Amygdala (tissue), 56 donors: ENCODE data around the gene PPP1R13L.
"Not testable (repeated sequence)": the region's sequence is repeated elsewhere in the genome, so short reads cannot be mapped to it uniquely, and the experiment has no call there.

Experiments used
- DNase-seq, 56 donors: peaks; one replicate each; lab custom pipeline; 2025; lab: John Stamatoyannopoulos, UW

The PPP1R13L gene

DNA sequence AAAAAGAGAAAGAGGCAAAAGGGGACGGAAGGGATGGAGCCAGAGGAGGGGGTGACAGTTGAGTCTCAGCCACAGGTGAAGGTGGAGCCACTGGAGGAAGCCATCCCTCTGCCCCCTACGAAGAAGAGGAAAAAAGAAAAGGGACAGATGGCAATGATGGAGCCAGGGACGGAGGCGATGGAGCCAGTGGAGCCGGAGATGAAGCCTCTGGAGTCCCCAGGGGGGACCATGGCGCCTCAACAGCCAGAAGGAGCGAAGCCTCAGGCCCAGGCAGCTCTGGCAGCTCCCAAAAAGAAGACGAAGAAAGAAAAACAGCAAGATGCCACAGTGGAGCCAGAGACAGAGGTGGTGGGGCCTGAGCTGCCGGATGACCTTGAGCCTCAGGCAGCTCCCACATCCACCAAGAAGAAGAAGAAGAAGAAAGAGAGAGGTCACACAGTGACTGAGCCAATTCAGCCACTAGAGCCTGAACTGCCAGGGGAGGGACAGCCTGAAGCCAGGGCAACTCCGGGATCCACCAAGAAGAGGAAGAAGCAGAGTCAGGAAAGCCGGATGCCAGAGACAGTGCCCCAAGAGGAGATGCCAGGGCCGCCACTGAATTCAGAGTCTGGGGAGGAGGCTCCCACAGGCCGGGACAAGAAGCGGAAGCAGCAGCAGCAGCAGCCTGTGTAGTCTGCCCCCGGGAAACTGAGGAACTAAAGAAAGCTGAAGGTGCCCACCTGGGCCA is 4.1 kb upstream of the PPP1R13L start:
- peak in 1 of 56 donors; percentile 2 for DNase-seq

DNA sequence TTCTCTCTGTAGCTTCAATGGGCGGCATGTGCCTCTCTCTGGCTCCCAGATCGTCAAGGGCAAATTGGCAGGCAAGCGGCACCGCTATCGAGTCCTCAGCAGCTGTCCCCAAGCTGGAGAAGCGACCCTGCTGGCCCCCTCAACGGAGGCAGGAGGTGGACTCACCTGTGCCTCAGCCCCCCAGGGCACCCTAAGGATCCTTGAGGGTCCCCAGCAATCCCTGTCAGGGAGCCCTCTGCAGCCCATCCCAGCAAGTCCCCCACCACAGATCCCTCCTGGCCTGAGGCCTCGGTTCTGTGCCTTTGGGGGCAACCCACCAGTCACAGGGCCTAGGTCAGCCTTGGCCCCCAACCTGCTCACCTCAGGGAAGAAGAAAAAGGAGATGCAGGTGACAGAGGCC is 3.3 kb upstream of the PPP1R13L start:
- DNase-seq: no peak

DNA sequence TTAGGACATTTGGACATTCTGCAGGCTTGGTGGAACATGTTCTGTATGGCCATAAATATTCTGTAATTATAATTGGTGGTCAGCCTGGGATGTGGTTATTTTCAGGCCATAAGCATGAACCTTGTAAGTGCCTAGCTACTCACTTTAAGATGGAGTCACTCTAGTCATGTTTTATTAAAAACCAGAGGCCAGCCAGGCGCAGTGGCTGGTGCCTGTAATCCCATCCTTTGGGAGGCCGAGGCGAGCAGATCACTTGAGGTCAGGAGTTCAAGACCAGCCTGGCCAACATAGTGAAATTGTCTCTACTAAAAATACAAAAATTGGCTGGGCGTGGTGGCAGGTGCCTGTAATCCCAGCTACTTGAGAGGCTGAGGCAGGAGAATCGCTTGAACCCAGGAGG is 2.7 kb upstream of the PPP1R13L start:
- DNase-seq: not testable (repeated sequence)

DNA sequence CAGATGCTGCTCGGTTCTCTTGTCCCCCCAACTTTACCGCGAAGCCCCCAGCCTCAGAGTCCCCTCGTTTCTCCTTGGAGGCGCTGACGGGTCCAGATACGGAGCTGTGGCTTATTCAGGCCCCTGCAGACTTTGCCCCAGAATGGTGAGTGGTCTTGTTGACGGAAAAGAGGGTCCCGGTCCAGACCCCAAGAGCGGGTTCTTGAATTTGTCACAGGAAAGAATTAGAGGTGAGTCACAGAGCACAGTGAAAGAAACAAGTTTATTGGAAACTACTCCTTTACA is 2.2 kb upstream of the PPP1R13L start:
- no peak for DNase-seq

DNA sequence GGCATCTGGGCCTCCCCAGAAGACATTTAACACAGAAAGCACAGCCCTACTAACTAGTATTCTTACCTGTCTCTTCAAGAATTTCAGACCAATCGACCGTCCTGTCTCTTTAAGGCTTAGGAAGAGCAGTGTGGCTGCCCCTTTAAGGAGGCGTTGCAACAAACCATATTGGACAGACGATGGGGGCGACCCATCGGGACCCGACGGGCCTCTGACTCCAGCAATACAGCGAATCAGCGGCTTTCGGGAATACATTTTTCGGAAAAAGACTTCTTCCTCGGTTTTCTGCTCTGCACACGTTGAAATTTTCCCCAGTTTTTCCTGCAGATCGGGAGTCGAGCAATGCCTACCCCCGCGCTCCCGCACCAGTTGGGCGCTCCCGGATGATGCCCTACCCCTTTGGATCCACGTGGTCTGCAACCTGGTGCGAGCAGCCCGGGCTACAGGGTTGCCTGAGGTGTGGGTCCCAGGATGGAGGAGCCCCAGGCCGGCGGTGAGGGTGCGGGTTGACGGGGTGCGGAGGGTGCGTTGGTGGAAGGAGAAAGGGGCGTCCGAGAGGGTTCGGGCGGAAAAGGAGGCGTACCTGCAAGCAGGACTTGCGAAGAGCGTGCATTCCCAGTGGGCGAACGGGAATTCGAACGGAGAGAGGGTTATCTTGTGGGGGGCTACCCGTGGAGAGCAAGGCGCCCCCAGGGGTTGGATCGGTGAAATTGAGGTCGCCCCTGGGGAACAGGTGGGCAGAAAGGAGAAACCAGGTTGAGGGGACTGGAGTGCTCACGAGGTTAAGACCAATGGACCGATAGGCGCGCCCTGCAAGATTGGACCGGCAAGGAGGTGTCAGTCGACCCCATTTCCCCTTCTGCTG is 1.6 kb upstream of the PPP1R13L start, which contains the start of gene POLR1G:
POLR1G (plus strand) TSS at position 419 of the 865 bp plus-strand sequence; CDS start at position 472, 53 bp downstream.
- peak; percentile 37 to 93 (median 82) for DNase-seq

DNA sequence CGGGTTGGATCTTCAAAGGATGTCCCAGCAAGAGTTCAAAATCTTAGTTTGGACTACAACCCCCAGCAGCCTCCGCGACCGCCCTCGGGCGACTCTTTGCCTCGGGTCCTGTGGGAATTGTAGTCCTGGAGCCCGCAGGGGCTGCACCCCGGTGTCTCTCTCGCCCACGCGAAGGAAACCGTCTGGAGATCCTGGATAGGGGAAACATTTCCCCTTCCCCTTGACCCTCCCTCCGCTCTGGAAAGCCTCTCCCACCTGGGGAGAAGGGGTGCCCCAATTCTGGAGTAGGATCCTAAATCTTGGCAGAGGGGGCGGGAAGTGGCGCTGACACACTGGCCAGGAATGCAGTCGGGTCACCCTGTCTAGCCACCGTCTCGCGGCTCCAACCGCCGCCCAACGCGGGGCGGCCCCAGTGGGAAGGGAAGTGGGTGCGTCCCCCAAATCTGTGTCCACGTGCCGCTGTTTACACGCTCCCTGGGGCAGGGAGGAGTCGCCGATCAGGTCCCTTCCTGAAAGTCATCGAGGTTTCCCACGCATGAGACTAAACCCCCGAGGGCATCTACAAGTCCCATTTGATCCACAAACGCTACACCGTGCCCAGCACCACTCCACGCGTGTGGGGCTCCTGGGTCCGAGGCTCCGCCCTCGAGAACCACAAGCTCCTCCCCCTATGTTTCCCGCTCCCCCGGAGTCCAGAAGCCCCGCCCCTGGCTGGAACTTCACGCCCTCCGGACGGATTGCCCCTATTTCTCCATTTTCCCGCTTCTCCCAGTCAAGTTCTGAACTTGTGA is 761 bp upstream of the PPP1R13L start:
- peak in 55 of 56 donors; percentile 37 to 92 (median 80) for DNase-seq

DNA sequence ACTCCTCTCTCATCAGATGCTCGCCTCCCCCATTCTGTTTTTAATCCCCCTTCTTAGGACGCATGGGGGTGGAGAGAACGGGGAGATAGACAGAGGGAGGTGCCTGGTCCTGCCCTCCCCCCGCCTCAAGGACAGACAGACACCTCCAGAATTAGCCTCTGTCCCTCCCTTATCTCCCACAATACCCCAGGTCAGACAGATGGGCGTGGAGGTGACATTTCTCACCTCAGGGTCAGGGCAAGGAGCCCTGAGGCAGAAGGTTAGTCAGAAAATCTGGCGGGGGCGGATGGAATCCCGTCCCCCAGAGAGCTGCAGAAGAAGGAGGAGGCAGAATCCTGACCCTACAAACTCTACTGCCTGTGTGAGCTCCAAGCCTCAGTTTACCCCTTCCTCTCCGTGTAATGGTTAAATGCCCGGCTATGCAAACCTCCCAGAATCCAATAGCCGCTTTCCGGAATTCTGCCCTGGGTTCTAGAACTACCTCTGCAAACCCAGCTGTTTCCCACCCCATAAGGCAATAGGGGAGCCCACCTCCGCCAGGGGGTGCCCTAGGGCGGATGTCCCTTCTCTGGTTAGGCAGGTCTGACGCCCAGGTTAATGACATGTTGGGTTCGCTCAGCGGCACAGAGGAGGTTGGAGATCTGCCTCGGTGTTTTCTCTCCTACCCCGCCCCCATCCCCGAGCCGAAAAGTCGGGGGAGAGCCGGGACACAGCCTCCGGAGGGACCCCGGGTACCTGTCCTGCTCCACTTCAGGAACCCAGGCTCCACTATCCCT is 900 bp downstream of the PPP1R13L start:
- no peak for DNase-seq

DNA sequence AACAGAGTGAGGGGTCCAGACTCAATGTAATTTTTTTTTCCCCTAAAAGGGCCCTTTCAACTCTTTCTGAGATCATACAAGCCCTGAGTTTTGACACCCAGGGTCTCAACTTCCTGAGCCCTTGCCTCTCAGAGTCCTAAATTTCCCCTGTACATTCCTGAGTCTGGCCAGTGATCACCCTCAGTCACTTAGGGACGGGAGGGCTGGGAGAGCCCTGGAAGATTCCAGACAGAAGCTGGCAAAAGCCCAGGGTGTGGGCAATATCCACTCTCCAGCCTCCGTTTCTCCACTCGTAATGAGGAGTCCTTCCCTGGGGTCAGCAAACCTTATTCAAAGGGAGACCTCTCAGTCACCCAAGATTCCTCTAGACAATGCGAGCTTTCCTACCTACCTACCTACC is 1.6 kb downstream of the PPP1R13L start:
- DNase-seq: no peak

DNA sequence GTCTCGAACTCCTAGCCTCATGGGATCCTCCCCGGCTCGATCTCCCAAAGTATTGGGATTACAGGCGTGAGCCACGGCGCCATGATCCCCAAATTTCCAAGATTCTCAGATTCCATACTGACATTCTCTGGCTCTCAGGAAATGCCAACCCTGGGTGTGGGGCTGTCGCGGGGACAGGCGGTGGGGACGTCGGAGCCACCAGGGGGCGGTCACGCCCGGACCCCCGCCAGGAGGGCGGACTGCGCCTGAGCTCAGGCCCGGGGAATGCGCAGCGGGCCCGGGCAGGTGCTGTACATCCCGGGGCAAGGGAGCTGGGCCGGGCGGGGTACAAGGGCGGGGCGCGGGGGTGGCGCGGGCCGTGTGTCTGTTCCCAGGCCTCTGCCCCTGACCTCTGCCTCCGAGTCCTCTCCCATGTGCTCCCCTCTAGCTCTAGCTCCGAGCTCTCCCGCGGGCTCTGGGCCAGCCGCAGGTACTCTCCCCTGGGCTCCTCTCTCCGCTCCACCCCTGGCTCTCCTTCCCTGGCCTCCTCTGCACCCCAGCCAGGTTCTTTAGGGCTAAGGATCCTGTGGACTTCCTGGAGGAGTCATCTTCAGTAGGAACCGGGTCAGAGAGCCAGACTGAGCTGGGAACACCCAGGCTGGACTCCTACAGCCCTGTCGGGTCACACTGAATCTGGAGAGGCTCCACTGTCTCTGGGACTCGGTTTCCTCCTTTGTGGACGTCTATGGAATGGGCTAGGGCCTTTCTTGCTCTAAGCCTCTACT is 2.4 kb downstream of the PPP1R13L start:
- DNase-seq: peak in 1 of 56 donors; percentile 9

DNA sequence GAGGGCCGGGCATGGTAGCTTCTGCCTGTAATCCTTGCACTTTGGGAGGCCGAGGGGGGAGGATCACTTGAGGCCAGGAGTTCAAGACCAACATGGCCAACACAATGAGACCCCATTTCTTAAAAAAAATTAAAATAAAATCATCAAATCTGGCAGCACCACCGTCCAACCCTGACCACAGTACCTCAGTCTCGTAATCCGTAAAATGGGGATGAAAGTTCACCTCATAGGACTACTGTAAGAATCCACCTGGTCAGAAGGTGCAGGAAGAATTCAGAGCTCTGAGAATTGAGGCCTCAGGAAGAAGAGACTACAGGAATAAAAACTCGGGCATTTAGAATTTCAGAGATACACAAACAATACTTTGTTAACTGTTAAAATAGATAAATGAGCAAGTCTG is 3.1 kb downstream of the PPP1R13L start:
- no peak for DNase-seq

DNA sequence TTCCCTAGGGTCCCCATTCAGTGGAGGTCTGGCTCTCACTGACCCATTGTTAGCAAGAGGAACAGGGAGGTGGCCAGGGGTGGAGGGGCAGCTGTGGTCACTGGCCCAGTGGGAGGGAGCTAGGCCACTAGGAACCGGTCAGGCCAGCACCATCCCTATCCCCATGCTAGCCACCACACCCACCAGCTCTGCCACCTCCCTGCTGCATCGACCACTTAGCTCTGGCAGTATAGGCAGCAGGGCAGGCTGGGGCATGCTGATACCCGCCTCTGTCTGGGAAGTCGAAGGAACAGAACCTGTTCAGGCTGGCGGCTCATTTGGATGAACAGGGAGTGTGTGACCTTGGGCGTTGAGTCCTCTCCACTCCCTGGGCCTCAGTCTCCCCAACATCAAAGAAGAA is 4.7 kb downstream of the PPP1R13L start:
- no peak for DNase-seq

DNA sequence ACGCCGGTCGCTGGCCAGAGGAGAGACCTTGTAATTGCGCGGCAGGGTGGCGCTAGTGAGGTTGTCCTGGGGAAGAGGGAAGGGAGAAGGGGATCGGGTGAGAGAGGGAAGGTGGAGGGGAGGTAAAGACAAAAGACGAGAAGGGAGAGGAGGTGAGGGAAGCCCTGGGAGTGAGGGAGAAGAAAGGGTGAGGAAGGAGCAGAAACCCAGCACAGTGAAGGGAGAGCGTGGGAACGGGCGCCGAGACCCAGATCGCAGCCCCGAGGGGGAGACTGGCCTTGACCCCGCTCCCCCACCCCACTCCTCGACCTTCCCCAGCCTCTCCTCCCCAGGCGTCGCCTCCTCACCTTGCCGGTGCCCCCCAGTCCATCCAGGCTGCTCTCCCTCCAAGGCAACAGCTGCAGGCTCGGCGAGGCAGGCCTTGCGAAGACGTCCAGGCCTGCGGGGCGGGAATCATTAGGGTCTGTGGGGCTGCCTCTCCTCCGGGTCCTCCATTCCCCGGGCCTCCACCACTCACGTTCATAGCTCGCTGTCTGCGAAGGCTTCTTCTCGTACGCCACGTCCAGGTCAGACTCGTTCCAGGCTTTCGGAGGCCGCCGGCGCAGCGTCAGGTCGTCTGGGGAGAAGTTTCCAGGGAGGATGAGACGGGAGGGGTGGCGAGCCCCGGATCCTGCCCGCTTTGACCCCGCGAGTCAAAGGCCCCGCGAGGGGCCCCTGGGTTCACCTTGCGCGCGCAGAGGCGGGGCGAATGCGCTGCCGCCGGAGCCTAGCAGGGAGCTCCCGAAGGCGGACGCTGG is 8.8 kb downstream of the PPP1R13L start:
- DNase-seq: no peak

DNA sequence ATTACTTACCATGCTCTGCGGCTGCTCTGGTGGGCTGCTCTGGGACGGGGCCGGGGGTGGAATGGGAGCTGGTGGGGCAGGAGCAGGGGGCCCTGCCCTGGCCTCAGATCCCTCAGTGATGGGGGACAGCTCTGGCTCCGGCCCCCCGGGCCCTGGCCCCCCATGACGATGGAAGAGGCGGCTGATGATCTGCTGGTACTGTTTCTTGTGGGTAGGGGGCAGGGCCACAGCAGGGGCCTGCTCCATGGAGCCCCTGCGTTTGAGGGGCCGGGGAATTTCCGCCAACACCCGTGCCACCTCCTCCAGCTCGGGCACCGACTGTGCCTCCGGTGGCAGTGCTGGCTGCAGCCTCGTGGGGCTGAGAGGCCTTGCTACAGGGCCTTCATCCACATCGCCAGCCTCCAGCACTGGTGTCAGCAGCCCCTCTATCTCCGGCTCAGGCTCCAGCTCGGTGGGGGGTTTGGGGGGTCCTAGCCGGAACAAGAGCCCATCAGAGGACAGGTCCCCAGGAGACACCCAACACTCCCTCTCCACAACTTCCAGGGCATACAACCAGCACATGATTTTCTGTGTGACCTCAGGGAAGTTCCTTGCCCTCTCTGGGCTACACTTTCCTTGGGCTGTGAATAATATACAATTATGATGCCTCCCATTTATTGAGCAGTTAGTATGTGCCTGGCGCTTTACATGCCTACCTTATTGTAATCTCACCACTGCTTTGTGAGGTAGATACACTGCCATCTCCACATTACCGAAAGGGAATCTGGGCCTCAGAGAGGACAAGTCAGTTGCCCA is 12.8 kb downstream of the PPP1R13L start:
- DNase-seq: no peak

DNA sequence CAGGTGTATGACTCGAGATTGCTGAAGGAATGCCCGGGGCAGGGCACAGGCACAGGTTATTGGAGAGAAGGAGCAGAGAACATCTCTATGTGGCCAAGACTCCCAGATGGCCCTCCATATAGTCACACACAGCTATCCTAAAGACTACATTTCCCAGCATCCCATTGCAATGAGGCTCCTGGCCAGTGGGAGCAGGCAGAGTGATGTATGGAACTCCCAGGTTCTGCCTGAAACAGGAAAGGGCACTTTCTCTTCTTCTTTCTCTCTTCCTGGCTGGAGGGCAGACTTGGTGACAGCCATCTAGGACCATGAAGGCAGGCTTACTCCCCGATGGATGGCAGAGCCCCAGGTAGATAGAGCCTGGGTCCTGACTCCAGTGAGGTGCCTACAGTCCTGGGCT is 13.5 kb downstream of the PPP1R13L start:
- DNase-seq: no peak

DNA sequence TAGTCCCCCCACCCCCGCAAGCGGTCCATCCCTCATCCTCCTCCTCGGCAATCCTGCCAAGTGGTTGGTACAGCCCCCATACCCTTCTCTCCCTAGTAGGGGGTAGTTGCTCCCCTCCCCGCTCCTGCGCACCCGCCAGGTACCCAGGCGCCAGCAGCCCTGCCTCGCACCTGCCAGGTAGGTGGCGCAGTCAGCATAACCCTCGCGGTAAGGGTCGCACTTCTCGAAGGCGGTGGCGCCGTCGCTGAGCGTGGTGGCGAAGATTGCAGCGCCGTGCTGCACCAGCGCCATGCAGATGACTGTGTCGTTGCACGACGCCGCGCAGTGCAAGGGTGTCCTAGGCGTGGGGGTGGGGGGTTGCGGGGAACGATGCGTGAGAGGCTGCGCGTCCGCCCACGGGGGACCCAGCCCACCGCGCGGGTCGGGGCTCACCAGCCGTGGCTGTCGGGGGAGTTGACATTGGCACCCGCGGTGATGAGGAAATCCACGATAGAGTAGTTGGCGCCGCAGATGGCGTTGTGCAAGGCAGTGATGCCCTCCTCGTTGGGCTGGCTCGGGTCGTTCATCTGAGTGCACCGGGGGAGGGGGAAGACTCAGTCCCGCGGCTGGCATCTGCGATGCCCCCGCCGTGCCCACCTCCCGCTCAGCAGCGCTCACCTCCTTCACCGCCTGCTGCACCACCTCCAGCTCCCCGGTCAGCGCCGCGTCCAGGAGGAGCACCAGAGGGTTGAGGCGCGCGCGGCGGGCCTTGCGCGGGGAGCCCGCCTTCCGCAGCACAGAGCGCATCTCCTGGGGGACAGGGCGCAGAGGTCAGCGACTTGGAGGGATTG is 19.3 kb downstream of the PPP1R13L start:
- DNase-seq: no peak

DNA sequence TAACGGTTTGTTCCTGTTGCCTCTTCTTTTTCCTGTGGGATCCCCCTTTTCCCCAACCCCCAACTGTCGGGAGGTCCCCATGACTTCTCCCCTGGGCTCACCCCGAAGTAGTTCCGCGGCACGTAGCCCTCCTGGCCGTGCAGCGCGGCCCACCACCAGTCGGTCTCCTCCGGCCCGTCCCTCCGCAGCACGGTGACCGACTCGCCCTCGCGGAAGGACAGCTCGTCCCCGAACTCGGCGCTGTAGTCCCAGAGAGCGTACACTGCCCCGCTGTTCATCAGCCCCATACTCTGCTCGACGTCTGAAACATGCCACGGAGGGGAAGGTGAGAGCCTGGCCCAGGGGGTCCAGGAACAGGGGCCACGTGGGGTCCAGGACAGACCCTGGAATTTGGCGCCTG is 22.4 kb downstream of the PPP1R13L start:
- no peak for DNase-seq

DNA sequence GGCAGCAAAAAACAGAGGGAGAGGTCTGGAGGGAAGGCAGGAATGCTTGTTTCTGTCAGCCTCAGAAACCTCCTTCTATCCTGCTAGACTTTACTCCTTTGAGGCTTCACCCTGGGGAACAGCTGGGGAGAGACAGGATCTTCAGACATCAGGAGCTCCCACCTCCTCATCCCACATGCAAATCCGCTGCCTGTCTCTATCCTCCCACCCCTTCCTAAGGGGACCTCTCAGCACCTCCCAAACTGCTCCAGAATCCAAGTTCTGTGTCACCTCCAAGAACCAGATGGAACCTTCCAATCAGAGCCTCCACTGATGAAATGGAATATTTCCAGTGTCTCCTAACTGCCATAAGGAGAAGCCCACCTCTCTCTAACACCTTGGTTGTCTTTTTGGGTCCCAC is 24.8 kb downstream of the PPP1R13L start:
- DNase-seq: no peak
